PC-3 (cell line): ENCODE data around the gene WLS. TPM values are rescaled to one million over a fixed set of nuclear protein-coding genes. Genes with fewer than 3 reads are reported as not detected.
A peak's percentile ranks its signal among the peaks of the same experiment; 100 is the strongest.

Source experiments
- ATAC-seq: fragments of 200-7000 bp; cut with Tn5 transposase; 2 replicates; pipeline ENCODE4 v1.9.1; 2020; ENCODE audit warnings: mild to moderate bottlenecking, moderate library complexity
- BruUV-seq: library from RNA; stranded (reverse); fragments of 400-500 nt; replicated peaks from 2 replicates; lab custom pipeline; 2021; lab: Mats Ljungman, UMichigan
- CTCF ChIA-PET: fragments of 300-600 bp; sonication (Branson Sonifier 250); formaldehyde crosslinking; loops from one replicate; lab custom pipeline; 2022; ENCODE audit warnings: antibody characterized with exemption; lab: Charles Lee
- POLR2A ChIA-PET: fragments of 300-600 bp; sonication (Branson Sonifier 250); formaldehyde crosslinking; loops from one replicate; lab custom pipeline; 2022; ENCODE audit warnings: antibody characterized with exemption; ENCODE audit not compliant: unreplicated experiment; lab: Charles Lee
- DNase-seq: peaks from one replicate; pipeline ENCODE4 v3.0.0-alpha.2; 2015
- H2AFZ ChIP-seq: fragments of 300-600 bp; sonication (generic); 2 replicates; pipeline ENCODE4 v1.6.0; 2016; ENCODE audit warnings: antibody characterized with exemption, low read length
- H3F3A ChIP-seq: fragments of 300-600 bp; sonication (generic); one replicate; pipeline ENCODE4 v1.6.0; 2017; ENCODE audit warnings: antibody characterized with exemption, low read length, control low read depth, mild to moderate bottlenecking; ENCODE audit not compliant: unreplicated experiment
- H3K27ac ChIP-seq: fragments of 300-600 bp; sonication (generic); 2 replicates; pipeline ENCODE4 v1.5.1; 2016; ENCODE audit warnings: mild to moderate bottlenecking, low read length
- H3K27me3 ChIP-seq: fragments of 300-600 bp; sonication (generic); 2 replicates; pipeline ENCODE4 v1.6.1; 2016; ENCODE audit warnings: low read length, mixed read lengths
- H3K36me3 ChIP-seq: fragments of 300-600 bp; sonication (generic); 2 replicates; pipeline ENCODE4 v1.6.1; 2016; ENCODE audit warnings: low read depth, mixed run types, low read length, mixed read lengths
- H3K4me1 ChIP-seq: fragments of 300-600 bp; sonication (generic); 2 replicates; pipeline ENCODE4 v1.5.1; 2016; ENCODE audit warnings: low read length; ENCODE audit not compliant: insufficient read depth
- H3K4me2 ChIP-seq: fragments of 300-600 bp; sonication (generic); 2 replicates; pipeline ENCODE4 v1.6.0; 2016; ENCODE audit warnings: low read length
- H3K4me3 ChIP-seq: fragments of 300-600 bp; sonication (generic); 2 replicates; pipeline ENCODE4 v1.5.1; 2016; ENCODE audit warnings: mild to moderate bottlenecking, low read length, mixed read lengths
- H3K79me2 ChIP-seq: fragments of 300-600 bp; sonication (generic); 2 replicates; pipeline ENCODE4 v1.6.1; 2017; ENCODE audit warnings: low read length, mixed read lengths
- H3K9ac ChIP-seq: fragments of 300-600 bp; sonication (generic); 2 replicates; pipeline ENCODE4 v1.6.0; 2016; ENCODE audit warnings: mild to moderate bottlenecking, low read length
- H3K9me2 ChIP-seq: fragments of 300-600 bp; sonication (generic); replicated peaks from 2 replicates; pipeline ENCODE4 v1.6.1; 2016; ENCODE audit warnings: mixed run types, low read length, mixed read lengths
- H3K9me3 ChIP-seq: fragments of 300-600 bp; sonication (generic); 2 replicates; pipeline ENCODE4 v1.6.1; 2016; ENCODE audit warnings: low read length, mixed read lengths
- H4K20me1 ChIP-seq: fragments of 300-600 bp; sonication (generic); 2 replicates; pipeline ENCODE4 v1.6.1; 2016; ENCODE audit warnings: low read length, mixed read lengths
- CTCF ChIP-seq: fragments of 300-600 bp; sonication (generic); conservative IDR thresholded peaks from 2 replicates; pipeline ENCODE4 v1.5.1; 2017; ENCODE audit warnings: antibody characterized with exemption, low read depth, mild to moderate bottlenecking, low read length
- EZH2 ChIP-seq: fragments of 300-600 bp; sonication (generic); IDR thresholded peaks from one replicate; pipeline ENCODE4 v1.6.1; 2017; ENCODE audit warnings: antibody characterized with exemption, mild to moderate bottlenecking, low read length; ENCODE audit not compliant: unreplicated experiment
- EZH2phosphoT487 ChIP-seq: fragments of 300-600 bp; sonication (generic); IDR thresholded peaks from 2 replicates; pipeline ENCODE4 v1.6.1; 2018; ENCODE audit warnings: mild to moderate bottlenecking, antibody characterized with exemption, low read length, borderline replicate concordance
- intact Hi-C: fragments of 100-400 bp; cut with micrococcal nuclease; formaldehyde crosslinking; loops from 2 replicates; pipeline ENCODE4 v1.9.0; 2023
- total RNA-seq: library from RNA; depleted of rRNA; stranded (reverse); fragments of >200 nt; gene quantifications from 2 replicates; pipeline ENCODE4 v1.2.3, GENCODE V29; 2014

Gene WLS
- total RNA-seq, 1 experiment from 2014 or later: 19.1 TPM

- H3K36me3 ChIP-seq: no peaks in the 10 kb centered on the region
- ATAC-seq (peak; percentile 3; the same call in 1 of the 2 replicates), DNase-seq (peak; percentile 37)
- ChIA-PET POLR2A (no interaction called here), CTCF (no interaction called here)
- BruUV-seq: no TSS peak
- no peak overlapping the region for H3K4me3 ChIP-seq
- peaks cover 25% of the 10 kb centered on the region; the same call in 1 of the 2 replicates for H3K4me1 ChIP-seq
- no peaks in the 10 kb centered on the region for H3F3A ChIP-seq
- H4K20me1 ChIP-seq: no peaks in the 10 kb centered on the region
- H3K27me3 ChIP-seq: no peaks in the 10 kb centered on the region
- no peak for TF ChIP-seq CTCF
- TF ChIP-seq EZH2: no peak
- no peak for TF ChIP-seq EZH2phosphoT487
- H2AFZ ChIP-seq: no peak overlapping the region
- H3K9me3 ChIP-seq: no peaks in the 10 kb centered on the region
- no peak overlapping the region for H3K27ac ChIP-seq
- H3K9me2 ChIP-seq: no peaks in the 10 kb centered on the region
- peaks cover 19% of the 10 kb centered on the region for H3K79me2 ChIP-seq
- H3K9ac ChIP-seq: no peak overlapping the region
- intact Hi-C loops: loop anchor here (5.0 kb wide), 2 partner anchors 57 to 88 kb away; no protein-coding TSS in a partner anchor
- H3K4me2 ChIP-seq: no peak overlapping the region
Measured at GRCh38 chr1:68234094-68234493, 1.8 kb upstream of the WLS start.

- Histone ChIP-seq H2AFZ (peak overlapping the region; percentile 91), H3K4me3 (peak overlapping the region; percentile 93), H3K4me1 (peaks cover 25% of the 10 kb centered on the region; the same call in 1 of the 2 replicates), H3K36me3 (no peaks in the 10 kb centered on the region), H3K27me3 (no peaks in the 10 kb centered on the region), H3K9me3 (no peaks in the 10 kb centered on the region), H3F3A (no peaks in the 10 kb centered on the region), H3K4me2 (peak overlapping the region; percentile 100), H3K79me2 (peaks cover 21% of the 10 kb centered on the region), H3K9me2 (no peaks in the 10 kb centered on the region), H3K27ac (no peak overlapping the region), H4K20me1 (no peaks in the 10 kb centered on the region), H3K9ac (no peak overlapping the region; the same call in 1 of the 2 replicates)
- POLR2A ChIA-PET: no interaction called here
- ATAC-seq: no peak
- CTCF ChIA-PET: interaction anchor here (1.1 kb wide), 1 partner anchor 113 kb away, joined by 3 read pairs; no protein-coding TSS in a partner anchor
- DNase-seq: no peak
- intact Hi-C loops: loop anchor here (2.0 to 5.0 kb wide), 3 partner anchors 56 to 112 kb away; no protein-coding TSS in a partner anchor
- TF ChIP-seq CTCF (no peak), EZH2phosphoT487 (no peak)
- no TSS peak for BruUV-seq
Measured at GRCh38 chr1:68233202-68233601, 879 bp upstream of the WLS start.
